GM23338 (cell line): ENCODE data around the gene TWIST2. TPM values are rescaled to one million over a fixed set of nuclear protein-coding genes. Genes with fewer than 3 reads are reported as not detected.

Experiments
- ATAC-seq: fragments of 200-7000 bp; cut with Tn5 transposase; 3 replicates; pipeline ENCODE4 v1.9.1; 2020
- DNase-seq: peaks from one replicate; pipeline ENCODE4 v3.0.0-alpha.2; 2015; ENCODE audit warnings: low spot score
- H2AFZ ChIP-seq: fragments of 200-600 bp; sonication (generic); 2 replicates; pipeline ENCODE4 v1.8.0; 2016; ENCODE audit warnings: antibody characterized with exemption, mild to moderate bottlenecking, moderate library complexity
- H3F3A ChIP-seq: fragments of 200-600 bp; sonication (generic); replicated peaks from 2 replicates; pipeline ENCODE4 v1.8.0; 2017; ENCODE audit warnings: antibody characterized with exemption, mixed run types, low read depth
- H3K27ac ChIP-seq: fragments of 200-600 bp; sonication (generic); 2 replicates; pipeline ENCODE4 v1.6.1; 2016; ENCODE audit warnings: low read depth
- H3K27me3 ChIP-seq: fragments of 200-600 bp; sonication (generic); 2 replicates; pipeline ENCODE4 v1.8.0; 2016; ENCODE audit warnings: mild to moderate bottlenecking, mixed run types, moderate library complexity; ENCODE audit not compliant: insufficient read depth
- H3K36me3 ChIP-seq: fragments of 200-600 bp; sonication (generic); 2 replicates; pipeline ENCODE4 v1.8.0; 2016; ENCODE audit warnings: mild to moderate bottlenecking; ENCODE audit not compliant: insufficient read depth
- H3K4me1 ChIP-seq: fragments of 200-600 bp; sonication (generic); 2 replicates; pipeline ENCODE4 v1.8.0; 2016; ENCODE audit warnings: mild to moderate bottlenecking, moderate library complexity; ENCODE audit not compliant: insufficient read depth
- H3K4me2 ChIP-seq: fragments of 200-600 bp; sonication (generic); 2 replicates; pipeline ENCODE4 v1.7.1; 2017; ENCODE audit warnings: mixed run types
- H3K4me3 ChIP-seq: fragments of 200-600 bp; sonication (generic); 2 replicates; pipeline ENCODE4 v1.6.1; 2016; ENCODE audit warnings: mixed run types
- H3K79me2 ChIP-seq: fragments of 200-600 bp; sonication (generic); replicated peaks from 2 replicates; pipeline ENCODE4 v1.8.0; 2017; ENCODE audit warnings: mild to moderate bottlenecking; ENCODE audit not compliant: insufficient read depth
- H3K9me2 ChIP-seq: fragments of 200-600 bp; sonication (generic); 2 replicates; pipeline ENCODE4 v1.8.0; 2017; ENCODE audit not compliant: insufficient read depth
- H4K20me1 ChIP-seq: fragments of 200-600 bp; sonication (generic); replicated peaks from 2 replicates; pipeline ENCODE4 v1.8.0; 2017; ENCODE audit warnings: mild to moderate bottlenecking; ENCODE audit not compliant: insufficient read depth
- H3K27ac Mint-ChIP-seq: 2 replicates; pipeline ENCODE4 v1.8.0; 2020; ENCODE audit warnings: inconsistent platforms, mild to moderate bottlenecking, moderate library complexity, mixed read lengths
- H3K27me3 Mint-ChIP-seq: 3 replicates; pipeline ENCODE4 v1.8.0; 2022; ENCODE audit warnings: low read depth, mild to moderate bottlenecking, moderate library complexity, mixed read lengths, inconsistent platforms; ENCODE audit not compliant: insufficient read depth, poor library complexity
- H3K36me3 Mint-ChIP-seq: 3 replicates; pipeline ENCODE4 v1.8.0; 2021; ENCODE audit warnings: low read depth, mild to moderate bottlenecking, inconsistent platforms, moderate library complexity, mixed read lengths
- H3K4me1 Mint-ChIP-seq: 3 replicates; pipeline ENCODE4 v1.8.0; 2020; ENCODE audit warnings: mild to moderate bottlenecking, inconsistent platforms, mixed read lengths
- H3K4me3 Mint-ChIP-seq: 3 replicates; pipeline ENCODE4 v1.8.0; 2021; ENCODE audit warnings: moderate library complexity, mild to moderate bottlenecking, inconsistent platforms, mixed read lengths
- H3K9me3 Mint-ChIP-seq: 3 replicates; pipeline ENCODE4 v1.8.0; 2020; ENCODE audit warnings: moderate library complexity, mild to moderate bottlenecking, inconsistent platforms, mixed read lengths
- CREB1 ChIP-seq: fragments of 250-450 bp; sonication (Bioruptor Pico); IDR thresholded peaks from 2 replicates; pipeline ENCODE4 v1.5.0; 2020; ENCODE audit warnings: low read depth, mild to moderate bottlenecking, moderate library complexity
- EZH2phosphoT487 ChIP-seq: fragments of 200-600 bp; sonication (generic); IDR thresholded peaks from one replicate; pipeline ENCODE4 v1.8.1; 2018; ENCODE audit warnings: antibody characterized with exemption; ENCODE audit not compliant: unreplicated experiment
- JUNB ChIP-seq: IDR thresholded peaks from one replicate; pipeline ENCODE4 v1.6.1; 2016; ENCODE audit warnings: antibody characterized with exemption; ENCODE audit not compliant: unreplicated experiment
- POLR2AphosphoS5 ChIP-seq: IDR thresholded peaks from 2 replicates; pipeline ENCODE4 v1.6.1; 2016; ENCODE audit warnings: antibody characterized with exemption, low read depth
- polyA plus RNA-seq: library from polyadenylated mRNA; unstranded; fragments of >200 nt; fragmentation: Nextera tagmentation; extraction: Ambion mirVana; gene quantifications from 2 replicates; pipeline ENCODE4 v1.2.1, GENCODE V29; 2016
- total RNA-seq: library from RNA; depleted of rRNA; stranded (reverse); fragments of >200 nt; shearing (Covaris generic); gene quantifications from 2 replicates; pipeline ENCODE4 v1.2.3, GENCODE V29; 2014
- TF ChIP-seq, protein P1 (sequence below): fragments of 250-450 bp; sonication (Bioruptor Pico); IDR thresholded peaks from 2 replicates; pipeline ENCODE4 v1.5.0; 2020; ENCODE audit warnings: mild to moderate bottlenecking, moderate library complexity
- TF ChIP-seq, protein P2 (sequence below): IDR thresholded peaks from one replicate; pipeline ENCODE4 v1.6.1; 2018; ENCODE audit warnings: antibody characterized with exemption; ENCODE audit not compliant: unreplicated experiment
- TF ChIP-seq, protein P3 (sequence below), 2 experiments: fragments of 200-600 bp in 1 of 2; sonication (generic) in 1 of 2; conservative IDR thresholded peaks; 2 replicates each; pipeline versions ENCODE4 v1.5.1 to v1.6.1; 2016 to 2017; ENCODE audit warnings: antibody characterized with exemption in 2 of 2, low read depth in 2 of 2, mild to moderate bottlenecking in 2 of 2, moderate library complexity in 1 of 2

Gene TWIST2
- total and polyA plus RNA-seq, 2 experiments from 2014 or later, result 7.0 to 12.5 TPM

DNA sequence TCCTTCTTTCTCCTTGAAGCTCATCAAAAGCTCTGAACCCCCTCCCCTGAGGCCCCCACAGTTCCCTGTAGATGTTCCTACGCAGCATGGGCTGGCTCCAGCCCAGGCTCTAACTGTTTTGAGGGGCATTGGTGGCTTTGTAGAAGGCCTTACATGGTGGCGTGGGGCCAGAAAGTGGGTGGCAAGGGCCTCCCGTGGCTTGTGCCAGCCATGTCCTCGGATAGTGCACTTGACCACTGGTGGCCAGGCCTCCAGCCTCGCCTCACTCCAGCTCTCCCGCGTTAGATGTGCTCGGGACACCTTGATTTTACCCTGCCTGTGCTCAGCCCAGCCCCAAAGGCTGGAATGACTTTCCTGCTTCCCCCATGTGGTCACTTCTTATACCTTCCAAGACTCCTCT is 92.9 kb downstream of the TWIST2 start (continued):
- TF ChIP-seq, protein P1, sequence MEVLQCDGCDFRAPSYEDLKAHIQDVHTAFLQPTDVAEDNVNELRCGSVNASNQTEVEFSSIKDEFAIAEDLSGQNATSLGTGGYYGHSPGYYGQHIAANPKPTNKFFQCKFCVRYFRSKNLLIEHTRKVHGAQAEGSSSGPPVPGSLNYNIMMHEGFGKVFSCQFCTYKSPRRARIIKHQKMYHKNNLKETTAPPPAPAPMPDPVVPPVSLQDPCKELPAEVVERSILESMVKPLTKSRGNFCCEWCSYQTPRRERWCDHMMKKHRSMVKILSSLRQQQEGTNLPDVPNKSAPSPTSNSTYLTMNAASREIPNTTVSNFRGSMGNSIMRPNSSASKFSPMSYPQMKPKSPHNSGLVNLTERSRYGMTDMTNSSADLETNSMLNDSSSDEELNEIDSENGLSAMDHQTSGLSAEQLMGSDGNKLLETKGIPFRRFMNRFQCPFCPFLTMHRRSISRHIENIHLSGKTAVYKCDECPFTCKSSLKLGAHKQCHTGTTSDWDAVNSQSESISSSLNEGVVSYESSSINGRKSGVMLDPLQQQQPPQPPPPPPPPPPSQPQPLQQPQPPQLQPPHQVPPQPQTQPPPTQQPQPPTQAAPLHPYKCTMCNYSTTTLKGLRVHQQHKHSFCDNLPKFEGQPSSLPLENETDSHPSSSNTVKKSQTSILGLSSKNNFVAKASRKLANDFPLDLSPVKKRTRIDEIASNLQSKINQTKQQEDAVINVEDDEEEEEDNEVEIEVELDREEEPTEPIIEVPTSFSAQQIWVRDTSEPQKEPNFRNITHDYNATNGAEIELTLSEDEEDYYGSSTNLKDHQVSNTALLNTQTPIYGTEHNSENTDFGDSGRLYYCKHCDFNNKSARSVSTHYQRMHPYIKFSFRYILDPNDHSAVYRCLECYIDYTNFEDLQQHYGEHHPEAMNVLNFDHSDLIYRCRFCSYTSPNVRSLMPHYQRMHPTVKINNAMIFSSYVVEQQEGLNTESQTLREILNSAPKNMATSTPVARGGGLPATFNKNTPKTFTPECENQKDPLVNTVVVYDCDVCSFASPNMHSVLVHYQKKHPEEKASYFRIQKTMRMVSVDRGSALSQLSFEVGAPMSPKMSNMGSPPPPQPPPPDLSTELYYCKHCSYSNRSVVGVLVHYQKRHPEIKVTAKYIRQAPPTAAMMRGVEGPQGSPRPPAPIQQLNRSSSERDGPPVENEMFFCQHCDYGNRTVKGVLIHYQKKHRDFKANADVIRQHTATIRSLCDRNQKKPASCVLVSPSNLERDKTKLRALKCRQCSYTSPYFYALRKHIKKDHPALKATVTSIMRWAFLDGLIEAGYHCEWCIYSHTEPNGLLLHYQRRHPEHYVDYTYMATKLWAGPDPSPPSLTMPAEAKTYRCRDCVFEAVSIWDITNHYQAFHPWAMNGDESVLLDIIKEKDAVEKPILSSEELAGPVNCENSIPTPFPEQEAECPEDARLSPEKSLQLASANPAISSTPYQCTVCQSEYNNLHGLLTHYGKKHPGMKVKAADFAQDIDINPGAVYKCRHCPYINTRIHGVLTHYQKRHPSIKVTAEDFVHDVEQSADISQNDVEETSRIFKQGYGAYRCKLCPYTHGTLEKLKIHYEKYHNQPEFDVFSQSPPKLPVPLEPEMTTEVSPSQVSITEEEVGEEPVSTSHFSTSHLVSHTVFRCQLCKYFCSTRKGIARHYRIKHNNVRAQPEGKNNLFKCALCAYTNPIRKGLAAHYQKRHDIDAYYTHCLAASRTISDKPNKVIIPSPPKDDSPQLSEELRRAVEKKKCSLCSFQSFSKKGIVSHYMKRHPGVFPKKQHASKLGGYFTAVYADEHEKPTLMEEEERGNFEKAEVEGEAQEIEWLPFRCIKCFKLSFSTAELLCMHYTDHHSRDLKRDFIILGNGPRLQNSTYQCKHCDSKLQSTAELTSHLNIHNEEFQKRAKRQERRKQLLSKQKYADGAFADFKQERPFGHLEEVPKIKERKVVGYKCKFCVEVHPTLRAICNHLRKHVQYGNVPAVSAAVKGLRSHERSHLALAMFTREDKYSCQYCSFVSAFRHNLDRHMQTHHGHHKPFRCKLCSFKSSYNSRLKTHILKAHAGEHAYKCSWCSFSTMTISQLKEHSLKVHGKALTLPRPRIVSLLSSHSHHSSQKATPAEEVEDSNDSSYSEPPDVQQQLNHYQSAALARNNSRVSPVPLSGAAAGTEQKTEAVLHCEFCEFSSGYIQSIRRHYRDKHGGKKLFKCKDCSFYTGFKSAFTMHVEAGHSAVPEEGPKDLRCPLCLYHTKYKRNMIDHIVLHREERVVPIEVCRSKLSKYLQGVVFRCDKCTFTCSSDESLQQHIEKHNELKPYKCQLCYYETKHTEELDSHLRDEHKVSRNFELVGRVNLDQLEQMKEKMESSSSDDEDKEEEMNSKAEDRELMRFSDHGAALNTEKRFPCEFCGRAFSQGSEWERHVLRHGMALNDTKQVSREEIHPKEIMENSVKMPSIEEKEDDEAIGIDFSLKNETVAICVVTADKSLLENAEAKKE (CRISPR knock-in tag), result no peak
- TF ChIP-seq CREB1 (CRISPR knock-in tag), result no peak

DNA sequence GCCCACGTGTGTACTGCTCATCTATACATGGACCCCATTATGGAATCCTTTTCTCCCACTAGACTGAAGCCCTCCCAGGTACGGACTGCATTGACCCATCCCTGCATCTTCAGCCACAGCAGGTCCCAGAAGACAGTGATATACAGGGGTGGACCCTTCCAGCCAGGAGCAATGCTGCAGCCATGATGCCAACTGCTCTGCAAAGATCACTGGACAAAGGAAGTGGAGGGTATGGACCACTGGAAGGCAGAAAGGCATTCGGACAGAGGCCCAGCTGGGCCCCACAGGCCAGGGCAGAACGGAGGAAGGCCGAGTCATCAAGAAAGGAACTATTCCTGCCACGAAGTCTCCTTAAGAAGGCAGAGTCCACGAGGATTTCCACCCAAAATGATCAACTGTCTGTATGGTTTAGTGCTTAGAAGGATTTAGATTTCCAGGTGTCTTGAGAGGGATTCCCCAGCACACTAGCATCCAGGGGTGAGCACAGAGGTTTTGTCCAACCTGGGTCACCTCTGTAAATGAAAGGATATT is 93.4 kb downstream of the TWIST2 start:
- Histone ChIP-seq H3K27ac (no peak overlapping the region), H4K20me1 (no peaks in the 10 kb centered on the region), H3K4me1 (no peaks in the 10 kb centered on the region), H3K27me3 (no peaks in the 10 kb centered on the region), H3F3A (no peaks in the 10 kb centered on the region), H2AFZ (no peak overlapping the region), H3K36me3 (no peaks in the 10 kb centered on the region), H3K79me2 (no peaks in the 10 kb centered on the region), H3K9me2 (0 out of 2 replicates have a peak, but pooled peaks cover 3% of the 10 kb centered on the region), H3K4me2 (no peak overlapping the region), H3K4me3 (no peak overlapping the region)
- no peak overlapping the region for H3K27ac Mint-ChIP-seq
- peaks cover 10% of the 10 kb centered on the region for H3K9me3 Mint-ChIP-seq
- peaks cover 13% of the 10 kb centered on the region for H3K27me3 Mint-ChIP-seq
- ATAC-seq, result no peak
- H3K36me3 Mint-ChIP-seq, result no peaks in the 10 kb centered on the region
- no peaks in the 10 kb centered on the region for H3K4me1 Mint-ChIP-seq
- TF ChIP-seq, protein P2, sequence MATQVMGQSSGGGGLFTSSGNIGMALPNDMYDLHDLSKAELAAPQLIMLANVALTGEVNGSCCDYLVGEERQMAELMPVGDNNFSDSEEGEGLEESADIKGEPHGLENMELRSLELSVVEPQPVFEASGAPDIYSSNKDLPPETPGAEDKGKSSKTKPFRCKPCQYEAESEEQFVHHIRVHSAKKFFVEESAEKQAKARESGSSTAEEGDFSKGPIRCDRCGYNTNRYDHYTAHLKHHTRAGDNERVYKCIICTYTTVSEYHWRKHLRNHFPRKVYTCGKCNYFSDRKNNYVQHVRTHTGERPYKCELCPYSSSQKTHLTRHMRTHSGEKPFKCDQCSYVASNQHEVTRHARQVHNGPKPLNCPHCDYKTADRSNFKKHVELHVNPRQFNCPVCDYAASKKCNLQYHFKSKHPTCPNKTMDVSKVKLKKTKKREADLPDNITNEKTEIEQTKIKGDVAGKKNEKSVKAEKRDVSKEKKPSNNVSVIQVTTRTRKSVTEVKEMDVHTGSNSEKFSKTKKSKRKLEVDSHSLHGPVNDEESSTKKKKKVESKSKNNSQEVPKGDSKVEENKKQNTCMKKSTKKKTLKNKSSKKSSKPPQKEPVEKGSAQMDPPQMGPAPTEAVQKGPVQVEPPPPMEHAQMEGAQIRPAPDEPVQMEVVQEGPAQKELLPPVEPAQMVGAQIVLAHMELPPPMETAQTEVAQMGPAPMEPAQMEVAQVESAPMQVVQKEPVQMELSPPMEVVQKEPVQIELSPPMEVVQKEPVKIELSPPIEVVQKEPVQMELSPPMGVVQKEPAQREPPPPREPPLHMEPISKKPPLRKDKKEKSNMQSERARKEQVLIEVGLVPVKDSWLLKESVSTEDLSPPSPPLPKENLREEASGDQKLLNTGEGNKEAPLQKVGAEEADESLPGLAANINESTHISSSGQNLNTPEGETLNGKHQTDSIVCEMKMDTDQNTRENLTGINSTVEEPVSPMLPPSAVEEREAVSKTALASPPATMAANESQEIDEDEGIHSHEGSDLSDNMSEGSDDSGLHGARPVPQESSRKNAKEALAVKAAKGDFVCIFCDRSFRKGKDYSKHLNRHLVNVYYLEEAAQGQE, result no peak
- TF ChIP-seq EZH2phosphoT487 (no peak), POLR2AphosphoS5 (no peak), JUNB (no peak)
- TF ChIP-seq, protein P3, sequence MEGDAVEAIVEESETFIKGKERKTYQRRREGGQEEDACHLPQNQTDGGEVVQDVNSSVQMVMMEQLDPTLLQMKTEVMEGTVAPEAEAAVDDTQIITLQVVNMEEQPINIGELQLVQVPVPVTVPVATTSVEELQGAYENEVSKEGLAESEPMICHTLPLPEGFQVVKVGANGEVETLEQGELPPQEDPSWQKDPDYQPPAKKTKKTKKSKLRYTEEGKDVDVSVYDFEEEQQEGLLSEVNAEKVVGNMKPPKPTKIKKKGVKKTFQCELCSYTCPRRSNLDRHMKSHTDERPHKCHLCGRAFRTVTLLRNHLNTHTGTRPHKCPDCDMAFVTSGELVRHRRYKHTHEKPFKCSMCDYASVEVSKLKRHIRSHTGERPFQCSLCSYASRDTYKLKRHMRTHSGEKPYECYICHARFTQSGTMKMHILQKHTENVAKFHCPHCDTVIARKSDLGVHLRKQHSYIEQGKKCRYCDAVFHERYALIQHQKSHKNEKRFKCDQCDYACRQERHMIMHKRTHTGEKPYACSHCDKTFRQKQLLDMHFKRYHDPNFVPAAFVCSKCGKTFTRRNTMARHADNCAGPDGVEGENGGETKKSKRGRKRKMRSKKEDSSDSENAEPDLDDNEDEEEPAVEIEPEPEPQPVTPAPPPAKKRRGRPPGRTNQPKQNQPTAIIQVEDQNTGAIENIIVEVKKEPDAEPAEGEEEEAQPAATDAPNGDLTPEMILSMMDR (conservative IDR thresholded peaks at IDR 0.05; ENCODE audit: low read depth in 2 of 2), result no peak
- DNase-seq, result no peak
- no peak overlapping the region for H3K4me3 Mint-ChIP-seq
